Loucy (cell line): Measurements from ENCODE around the gene PRKN.

Experiments used
- H2AFZ ChIP-seq: fragments of 200-600 bp; sonication (generic); 2 replicates; pipeline ENCODE4 v1.6.0; 2016; ENCODE audit warnings: antibody characterized with exemption, mild to moderate bottlenecking, low read length, moderate library complexity
- H3F3A ChIP-seq: fragments of 200-600 bp; 2 replicates; pipeline ENCODE4 v1.6.0; 2016; ENCODE audit warnings: antibody characterized with exemption, low read depth, mild to moderate bottlenecking
- H3K27me3 ChIP-seq: fragments of 200-600 bp; sonication (generic); 2 replicates; pipeline ENCODE4 v1.6.1; 2014; ENCODE audit warnings: low read length, mild to moderate bottlenecking; ENCODE audit not compliant: insufficient read depth, poor library complexity, severe bottlenecking
- H3K36me3 ChIP-seq: fragments of 200-600 bp; sonication (generic); 2 replicates; pipeline ENCODE4 v1.6.1; 2016; ENCODE audit warnings: low read length; ENCODE audit not compliant: insufficient read depth
- H3K4me1 ChIP-seq: fragments of 200-600 bp; sonication (generic); 2 replicates; pipeline ENCODE4 v1.5.1; 2014; ENCODE audit warnings: low read length, mild to moderate bottlenecking; ENCODE audit not compliant: insufficient read depth, poor library complexity, severe bottlenecking
- H3K4me2 ChIP-seq: fragments of 200-600 bp; sonication (generic); 2 replicates; pipeline ENCODE4 v1.6.0; 2014; ENCODE audit warnings: antibody characterized with exemption, low read length, low read depth, mild to moderate bottlenecking; ENCODE audit not compliant: poor library complexity, severe bottlenecking
- H3K4me3 ChIP-seq: fragments of 200-600 bp; sonication (generic); 2 replicates; pipeline ENCODE4 v1.5.1; 2014; ENCODE audit warnings: low read length, mild to moderate bottlenecking, mixed read lengths; ENCODE audit not compliant: poor library complexity, severe bottlenecking
- H3K79me2 ChIP-seq: fragments of 200-600 bp; sonication (generic); 2 replicates; pipeline ENCODE4 v1.6.1; 2014; ENCODE audit warnings: low read length; ENCODE audit not compliant: insufficient read depth
- H3K9ac ChIP-seq: fragments of 200-600 bp; sonication (generic); 2 replicates; pipeline ENCODE4 v1.6.0; 2014; ENCODE audit warnings: mild to moderate bottlenecking, low read depth, low read length, moderate library complexity; ENCODE audit not compliant: poor library complexity, severe bottlenecking
- H3K9me2 ChIP-seq: fragments of 200-600 bp; sonication (generic); replicated peaks from 2 replicates; pipeline ENCODE4 v1.6.1; 2016; ENCODE audit warnings: low read depth, low read length, mixed read lengths
- H3K9me3 ChIP-seq: fragments of 200-600 bp; sonication (generic); 2 replicates; pipeline ENCODE4 v1.6.1; 2014; ENCODE audit warnings: mild to moderate bottlenecking, antibody characterized with exemption, low read length, low read depth; ENCODE audit not compliant: insufficient read depth
- H4K20me1 ChIP-seq: fragments of 200-600 bp; sonication (generic); 2 replicates; pipeline ENCODE4 v1.6.0; 2014; ENCODE audit warnings: antibody characterized with exemption, low read length, mild to moderate bottlenecking; ENCODE audit not compliant: insufficient read depth, poor library complexity, severe bottlenecking
- EZH2phosphoT487 ChIP-seq: fragments of 200-600 bp; IDR thresholded peaks from 2 replicates; pipeline ENCODE4 v1.6.1; 2018; ENCODE audit warnings: antibody characterized with exemption, mild to moderate bottlenecking, moderate library complexity, borderline replicate concordance
- TF ChIP-seq, protein P1 (sequence below): fragments of 200-600 bp; sonication (generic); conservative IDR thresholded peaks from 2 replicates; pipeline ENCODE4 v1.5.1; 2014; ENCODE audit warnings: mild to moderate bottlenecking, antibody characterized with exemption, low read length

Gene PRKN

GRCh38 chr6:162217058-162217457, 510.5 kb downstream of the PRKN start:
- Histone ChIP-seq H3K9me2 (no peaks in the 10 kb centered on the region), H3K27me3 (no peaks in the 10 kb centered on the region), H3K4me1 (no peaks in the 10 kb centered on the region), H3K79me2 (no peaks in the 10 kb centered on the region), H3K4me2 (no peak overlapping the region), H3K9ac (no peak overlapping the region), H3F3A (no peaks in the 10 kb centered on the region), H2AFZ (no peak overlapping the region), H3K4me3 (no peak overlapping the region), H4K20me1 (no peaks in the 10 kb centered on the region), H3K36me3 (no peaks in the 10 kb centered on the region), H3K9me3 (no peaks in the 10 kb centered on the region)
- TF ChIP-seq EZH2phosphoT487: no peak
- TF ChIP-seq, protein P1, sequence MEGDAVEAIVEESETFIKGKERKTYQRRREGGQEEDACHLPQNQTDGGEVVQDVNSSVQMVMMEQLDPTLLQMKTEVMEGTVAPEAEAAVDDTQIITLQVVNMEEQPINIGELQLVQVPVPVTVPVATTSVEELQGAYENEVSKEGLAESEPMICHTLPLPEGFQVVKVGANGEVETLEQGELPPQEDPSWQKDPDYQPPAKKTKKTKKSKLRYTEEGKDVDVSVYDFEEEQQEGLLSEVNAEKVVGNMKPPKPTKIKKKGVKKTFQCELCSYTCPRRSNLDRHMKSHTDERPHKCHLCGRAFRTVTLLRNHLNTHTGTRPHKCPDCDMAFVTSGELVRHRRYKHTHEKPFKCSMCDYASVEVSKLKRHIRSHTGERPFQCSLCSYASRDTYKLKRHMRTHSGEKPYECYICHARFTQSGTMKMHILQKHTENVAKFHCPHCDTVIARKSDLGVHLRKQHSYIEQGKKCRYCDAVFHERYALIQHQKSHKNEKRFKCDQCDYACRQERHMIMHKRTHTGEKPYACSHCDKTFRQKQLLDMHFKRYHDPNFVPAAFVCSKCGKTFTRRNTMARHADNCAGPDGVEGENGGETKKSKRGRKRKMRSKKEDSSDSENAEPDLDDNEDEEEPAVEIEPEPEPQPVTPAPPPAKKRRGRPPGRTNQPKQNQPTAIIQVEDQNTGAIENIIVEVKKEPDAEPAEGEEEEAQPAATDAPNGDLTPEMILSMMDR: no peak

DNA sequence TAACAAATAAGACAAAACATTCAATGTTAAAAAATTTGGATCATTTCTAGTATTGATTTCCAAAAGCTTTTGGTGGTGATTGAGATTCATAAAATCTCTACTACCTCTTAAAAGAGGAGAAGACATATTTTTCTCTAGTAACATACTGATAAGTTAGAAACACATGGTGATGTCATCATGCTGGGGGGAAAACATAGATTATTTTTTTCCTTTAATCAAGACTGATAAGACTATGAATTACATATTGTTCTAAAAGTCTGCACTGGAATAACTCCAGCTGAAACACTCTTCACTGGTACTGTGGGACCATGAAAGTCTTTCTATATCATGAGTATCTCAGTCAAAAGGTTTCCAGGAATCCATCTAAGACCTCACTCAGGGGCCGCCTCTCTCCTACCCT, 515.8 kb downstream of the PRKN start:
- no peaks in the 10 kb centered on the region for H3K79me2 ChIP-seq
- no peaks in the 10 kb centered on the region for H4K20me1 ChIP-seq
- no peak overlapping the region for H3K9ac ChIP-seq
- no peaks in the 10 kb centered on the region for H3K36me3 ChIP-seq
- no peak for TF ChIP-seq EZH2phosphoT487
- TF ChIP-seq, protein P1: no peak
- no peak overlapping the region for H3K4me3 ChIP-seq
- no peaks in the 10 kb centered on the region for H3K27me3 ChIP-seq
- no peak overlapping the region for H2AFZ ChIP-seq
- H3F3A ChIP-seq: no peaks in the 10 kb centered on the region
- H3K4me2 ChIP-seq: no peak overlapping the region
- no peaks in the 10 kb centered on the region for H3K4me1 ChIP-seq
- no peaks in the 10 kb centered on the region for H3K9me3 ChIP-seq
- H3K9me2 ChIP-seq: no peaks in the 10 kb centered on the region

GRCh38 chr6:162211022-162211421, 516.5 kb downstream of the PRKN start:
- H3K4me2 ChIP-seq: no peak overlapping the region
- no peak overlapping the region for H3K4me3 ChIP-seq
- TF ChIP-seq EZH2phosphoT487: no peak
- TF ChIP-seq, protein P1: no peak
- no peaks in the 10 kb centered on the region for H3K79me2 ChIP-seq
- H3F3A ChIP-seq: no peaks in the 10 kb centered on the region
- no peak overlapping the region for H2AFZ ChIP-seq
- H3K9me3 ChIP-seq: no peaks in the 10 kb centered on the region
- no peaks in the 10 kb centered on the region for H3K4me1 ChIP-seq
- no peaks in the 10 kb centered on the region for H4K20me1 ChIP-seq
- H3K9me2 ChIP-seq: no peaks in the 10 kb centered on the region
- H3K27me3 ChIP-seq: no peaks in the 10 kb centered on the region
- no peak overlapping the region for H3K9ac ChIP-seq
- H3K36me3 ChIP-seq: no peaks in the 10 kb centered on the region
